Stimulated activated CD8-positive, alpha-beta memory T cell treated with anti-CD3 and anti-CD28 coated beads, Interleukin-7, amount 100 ng/mL, for 4 hours (primary cell): ENCODE data around the gene SLC27A5.

Experiments
- DNase-seq, 2 donors: peaks; one replicate each; pipeline ENCODE4 v3.0.0-alpha.2; 2020; ENCODE audit warnings: low read depth in 2 of 2

The SLC27A5 gene, protein sequence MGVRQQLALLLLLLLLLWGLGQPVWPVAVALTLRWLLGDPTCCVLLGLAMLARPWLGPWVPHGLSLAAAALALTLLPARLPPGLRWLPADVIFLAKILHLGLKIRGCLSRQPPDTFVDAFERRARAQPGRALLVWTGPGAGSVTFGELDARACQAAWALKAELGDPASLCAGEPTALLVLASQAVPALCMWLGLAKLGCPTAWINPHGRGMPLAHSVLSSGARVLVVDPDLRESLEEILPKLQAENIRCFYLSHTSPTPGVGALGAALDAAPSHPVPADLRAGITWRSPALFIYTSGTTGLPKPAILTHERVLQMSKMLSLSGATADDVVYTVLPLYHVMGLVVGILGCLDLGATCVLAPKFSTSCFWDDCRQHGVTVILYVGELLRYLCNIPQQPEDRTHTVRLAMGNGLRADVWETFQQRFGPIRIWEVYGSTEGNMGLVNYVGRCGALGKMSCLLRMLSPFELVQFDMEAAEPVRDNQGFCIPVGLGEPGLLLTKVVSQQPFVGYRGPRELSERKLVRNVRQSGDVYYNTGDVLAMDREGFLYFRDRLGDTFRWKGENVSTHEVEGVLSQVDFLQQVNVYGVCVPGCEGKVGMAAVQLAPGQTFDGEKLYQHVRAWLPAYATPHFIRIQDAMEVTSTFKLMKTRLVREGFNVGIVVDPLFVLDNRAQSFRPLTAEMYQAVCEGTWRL

DNA sequence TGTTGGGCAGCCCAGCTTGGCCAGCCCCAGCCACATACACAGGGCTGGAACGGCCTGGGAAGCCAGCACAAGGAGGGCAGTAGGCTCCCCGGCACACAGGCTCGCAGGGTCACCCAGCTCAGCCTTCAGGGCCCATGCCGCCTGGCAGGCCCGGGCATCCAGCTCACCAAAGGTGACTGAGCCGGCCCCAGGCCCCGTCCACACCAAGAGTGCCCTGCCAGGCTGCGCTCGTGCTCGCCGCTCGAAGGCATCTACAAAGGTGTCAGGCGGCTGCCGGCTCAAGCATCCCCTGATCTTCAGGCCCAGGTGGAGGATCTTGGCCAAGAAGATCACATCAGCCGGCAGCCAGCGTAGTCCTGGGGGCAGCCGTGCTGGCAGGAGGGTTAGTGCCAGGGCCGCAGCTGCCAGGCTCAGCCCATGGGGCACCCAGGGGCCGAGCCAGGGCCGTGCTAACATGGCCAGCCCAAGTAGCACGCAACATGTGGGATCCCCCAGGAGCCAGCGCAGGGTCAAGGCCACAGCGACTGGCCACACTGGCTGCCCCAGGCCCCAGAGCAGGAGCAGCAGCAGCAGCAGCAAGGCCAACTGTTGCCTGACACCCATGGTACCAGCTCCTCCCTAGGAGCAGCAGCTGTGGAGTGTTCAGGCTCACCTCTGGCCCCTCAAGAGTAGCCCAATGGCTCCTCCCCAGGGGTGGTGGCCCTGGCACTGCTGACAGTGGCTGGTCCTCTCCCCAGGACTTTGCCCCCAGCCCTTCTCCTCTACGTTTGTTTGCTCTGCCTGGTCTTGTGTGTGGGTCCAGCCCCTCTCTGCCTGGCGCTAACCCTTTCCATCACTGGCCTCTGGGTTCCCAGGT, at the start of gene SLC27A5:
Gene SLC27A5, minus strand, starts transcription at position 640 of the 856 bp plus-strand sequence. Its CDS starts 37 bp downstream, at position 603.
- no peak for DNase-seq

DNA sequence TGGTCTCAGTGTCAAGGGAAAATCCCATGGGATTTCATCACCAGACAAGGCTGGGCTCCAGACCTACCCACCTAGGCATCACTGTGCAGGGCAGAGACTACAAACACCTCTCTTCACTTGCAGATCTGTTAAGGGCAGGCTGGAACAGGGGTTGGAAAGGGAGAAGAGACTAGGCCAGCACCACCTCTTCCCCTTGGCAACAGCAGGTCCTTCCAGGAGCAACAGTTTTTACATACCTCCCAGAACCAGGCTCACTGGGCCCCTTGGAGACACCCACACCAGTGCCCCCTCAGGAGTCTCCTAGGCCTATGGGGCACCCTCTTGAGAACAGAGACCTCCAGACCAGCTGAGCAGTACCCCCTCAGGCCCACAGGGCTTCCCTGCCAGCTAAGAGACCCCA, 49.1 kb upstream of the SLC27A5 start:
- no peak for DNase-seq

DNA sequence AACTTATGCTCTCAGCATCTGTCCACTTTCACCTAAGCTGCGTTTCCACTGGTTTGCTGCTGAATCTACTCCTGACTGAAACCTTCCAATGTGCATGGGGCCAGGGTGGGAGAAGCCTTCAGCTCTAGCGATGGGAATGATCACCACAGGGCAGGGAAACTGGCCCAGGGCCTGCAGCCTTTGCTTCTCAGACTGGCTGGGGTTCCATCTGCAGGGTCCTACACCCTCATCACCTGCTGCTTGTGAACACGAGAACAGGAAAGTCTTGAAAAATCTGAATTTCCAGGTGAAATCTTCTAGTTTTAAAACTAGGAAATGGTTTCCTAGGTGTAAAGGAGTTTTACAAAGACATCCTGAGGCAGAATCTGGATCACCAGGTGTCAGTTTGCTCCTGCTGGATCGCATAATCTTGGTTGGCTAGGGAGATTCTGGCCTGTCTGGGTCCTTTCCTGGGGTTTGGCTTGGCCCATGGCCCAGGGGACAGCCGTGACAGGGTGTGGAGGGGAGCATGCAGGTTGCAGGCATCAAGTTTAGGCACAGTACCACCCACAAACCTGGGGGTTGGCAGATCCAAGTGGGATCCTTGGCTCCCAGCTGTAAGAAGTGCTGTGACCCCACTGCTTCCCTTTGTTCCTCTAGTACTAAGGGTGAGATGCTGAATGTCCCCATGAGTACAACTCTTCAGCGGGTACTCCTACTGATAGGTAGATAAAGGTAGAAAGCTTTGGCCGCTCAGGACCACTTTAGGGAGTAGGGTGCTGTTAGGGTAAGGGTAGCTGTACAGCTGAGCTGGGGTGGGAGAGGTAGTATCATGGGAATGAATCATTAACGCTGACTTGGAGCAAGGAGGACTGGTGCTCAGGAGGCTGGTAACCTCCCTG, 48.5 kb upstream of the SLC27A5 start:
- DNase-seq = no peak

DNA sequence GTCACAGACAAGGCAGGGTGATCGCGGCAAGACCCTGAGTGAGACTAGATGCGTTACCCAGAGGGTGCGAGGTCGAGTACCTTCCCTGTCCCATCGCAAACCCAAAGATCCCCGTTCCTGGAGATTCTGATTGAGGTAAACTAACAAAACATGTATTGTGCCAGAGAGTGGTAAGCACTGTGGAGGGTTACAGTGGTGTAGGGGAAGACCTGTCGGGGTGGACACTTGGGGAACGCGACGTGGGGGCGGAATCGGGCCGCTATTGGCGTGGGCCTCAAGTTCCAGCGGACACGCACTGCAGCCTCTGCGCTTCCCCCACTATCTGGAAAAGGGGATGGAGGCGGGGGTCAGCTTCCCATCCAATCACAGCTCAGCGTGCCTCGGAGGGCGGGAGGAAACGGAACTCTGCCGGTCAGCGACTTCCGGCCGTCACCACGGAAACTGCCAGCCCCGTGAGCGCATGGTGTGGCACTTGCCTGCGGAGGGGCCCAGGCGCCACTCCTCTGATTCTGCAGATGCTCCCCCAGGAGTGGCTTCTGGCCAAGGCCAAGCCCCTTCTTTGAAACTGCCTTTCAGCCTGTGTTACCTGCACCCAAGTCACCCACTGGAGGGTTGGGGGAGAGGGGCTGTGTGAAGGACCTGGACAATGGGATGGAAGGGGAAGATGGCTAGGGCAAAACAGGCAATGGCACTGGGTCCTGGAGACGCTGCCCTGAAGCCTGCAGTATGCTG, 47.6 kb upstream of the SLC27A5 start:
- peak; percentile 48 to 60 for DNase-seq

DNA sequence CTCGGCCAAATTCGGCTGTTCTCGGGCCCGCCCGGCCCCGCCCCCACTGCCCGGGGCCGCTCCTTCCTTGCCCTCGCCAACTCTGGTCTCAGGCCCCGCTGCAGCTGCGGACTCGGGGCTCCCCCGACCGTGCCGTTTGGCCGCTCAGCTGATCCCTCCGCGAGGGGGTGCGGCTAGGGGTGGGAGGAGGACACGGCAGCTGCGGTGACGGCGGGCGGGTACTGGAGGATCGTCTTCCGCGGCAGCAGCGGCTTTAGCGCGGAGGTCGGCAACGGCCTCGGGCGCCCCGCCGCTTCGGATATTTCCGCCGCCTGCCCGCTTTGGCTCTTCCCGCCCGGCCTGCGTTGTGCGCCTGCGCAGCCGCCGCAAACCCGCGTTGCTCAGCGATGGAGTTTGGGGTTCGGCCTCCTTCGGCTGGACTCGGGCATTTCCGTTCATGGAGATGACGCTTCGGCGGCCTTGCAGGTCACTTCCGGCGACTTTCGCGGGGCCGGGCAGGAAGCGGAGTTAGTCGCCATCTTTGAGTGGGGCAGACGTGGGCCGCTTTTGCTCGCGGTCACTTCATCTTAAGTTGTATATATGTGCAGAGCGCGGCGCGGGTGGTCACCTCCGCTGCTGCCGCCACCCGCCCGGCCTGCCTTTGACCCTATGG, 47.0 kb upstream of the SLC27A5 start:
- DNase-seq = peak; percentile 97 to 99

DNA sequence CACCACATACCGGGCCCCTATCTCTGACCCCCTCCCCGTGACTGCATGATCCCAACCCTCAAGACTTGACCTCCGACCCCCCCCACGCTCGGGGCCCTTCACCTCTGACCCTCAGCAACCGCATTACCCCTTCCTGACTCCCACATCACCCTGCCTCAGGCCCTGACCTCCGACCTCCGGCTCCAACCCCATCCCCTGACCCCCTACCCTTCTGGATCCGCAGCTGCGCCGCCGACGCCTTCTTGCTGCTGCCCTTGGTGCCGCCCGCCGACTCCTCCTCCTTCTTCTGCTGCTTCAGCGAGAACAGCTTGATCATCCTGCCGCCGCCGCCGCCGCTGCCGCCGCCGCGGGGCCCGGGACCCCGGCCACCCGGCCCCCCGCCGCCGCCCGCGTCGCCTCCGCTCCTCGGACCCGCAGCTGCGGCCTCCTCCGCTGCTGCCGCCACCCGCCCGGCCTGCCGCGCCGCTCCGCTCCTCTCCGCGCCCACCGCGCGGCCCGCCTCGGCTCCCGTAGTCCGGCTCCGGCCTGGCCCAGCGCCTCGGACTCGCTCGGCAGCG, 46.4 kb upstream of the SLC27A5 start, which contains the start of gene UBE2M:
Gene UBE2M, minus strand, starts transcription at position 546 of the 557 bp plus-strand sequence. Its CDS starts 230 bp downstream, at position 316.
- DNase-seq = peak in 1 of 2 donors; percentile 53

DNA sequence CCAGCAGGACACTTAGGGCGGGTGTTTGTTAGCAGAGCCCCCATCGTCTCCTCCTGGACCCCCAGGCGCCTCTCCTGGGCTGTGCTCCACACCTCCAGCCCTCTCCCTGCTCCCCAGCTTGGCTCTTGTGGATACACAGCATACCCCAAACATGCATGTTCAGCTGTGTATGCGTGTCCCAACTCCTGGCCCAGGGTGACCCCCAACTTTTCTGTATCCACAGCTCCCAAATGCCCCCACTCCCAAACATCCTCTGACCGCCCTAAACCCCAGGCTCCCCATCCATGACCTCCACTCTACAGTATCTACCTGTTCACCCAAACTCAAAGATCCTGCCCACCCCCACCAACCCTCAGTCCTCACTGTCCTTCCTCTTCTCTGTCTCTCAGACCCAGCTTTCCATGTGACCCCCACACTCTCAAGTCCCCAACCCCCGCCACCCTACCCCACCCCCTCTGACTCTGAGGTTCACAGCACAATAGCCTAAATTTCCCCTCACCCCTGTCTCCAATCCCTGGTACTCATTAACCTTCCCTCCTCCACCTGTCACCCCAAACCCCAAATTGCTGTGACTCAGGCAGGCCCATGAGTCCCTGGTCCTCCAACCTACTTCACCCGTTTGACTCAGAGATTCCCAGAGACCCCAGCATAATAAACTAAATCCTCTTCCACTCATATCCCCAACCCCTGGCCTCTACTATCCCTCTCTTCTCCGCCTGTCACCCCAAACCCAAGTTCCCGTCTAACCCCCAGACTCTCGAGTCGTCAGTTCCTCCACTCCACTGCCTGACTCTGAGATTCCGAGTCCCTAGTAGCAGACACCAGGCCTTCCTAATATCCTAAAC, 45.7 kb upstream of the SLC27A5 start:
- DNase-seq = no peak

DNA sequence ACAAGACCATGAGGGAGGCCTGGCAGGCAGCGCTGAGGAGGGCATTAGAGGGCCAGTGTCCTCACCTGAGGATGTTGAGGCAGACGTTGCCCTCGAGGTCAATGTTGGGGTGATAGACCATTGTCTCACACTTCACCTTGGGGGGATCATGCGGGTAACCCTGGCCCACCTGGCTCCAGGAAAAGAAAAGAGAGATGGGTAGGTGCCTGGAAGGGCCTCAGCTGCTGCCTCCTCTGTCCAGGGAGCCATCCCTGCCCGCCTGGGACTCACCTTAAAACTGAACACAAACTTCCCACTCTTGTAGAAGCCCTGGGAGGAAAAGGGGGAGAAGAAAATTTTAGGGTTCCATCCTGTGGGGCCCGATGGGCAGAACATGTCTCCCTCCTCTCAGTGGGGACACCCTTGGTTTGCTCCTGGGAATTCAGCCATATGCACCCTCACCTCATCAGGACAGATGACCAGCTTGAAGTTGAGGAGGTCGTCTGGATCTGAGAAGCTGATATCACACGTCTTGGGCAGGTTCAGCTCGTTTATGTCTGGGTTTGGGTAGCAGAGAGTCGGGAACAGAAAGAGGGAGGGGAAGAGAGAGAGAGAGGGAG, 44.9 kb upstream of the SLC27A5 start:
- DNase-seq = no peak

DNA sequence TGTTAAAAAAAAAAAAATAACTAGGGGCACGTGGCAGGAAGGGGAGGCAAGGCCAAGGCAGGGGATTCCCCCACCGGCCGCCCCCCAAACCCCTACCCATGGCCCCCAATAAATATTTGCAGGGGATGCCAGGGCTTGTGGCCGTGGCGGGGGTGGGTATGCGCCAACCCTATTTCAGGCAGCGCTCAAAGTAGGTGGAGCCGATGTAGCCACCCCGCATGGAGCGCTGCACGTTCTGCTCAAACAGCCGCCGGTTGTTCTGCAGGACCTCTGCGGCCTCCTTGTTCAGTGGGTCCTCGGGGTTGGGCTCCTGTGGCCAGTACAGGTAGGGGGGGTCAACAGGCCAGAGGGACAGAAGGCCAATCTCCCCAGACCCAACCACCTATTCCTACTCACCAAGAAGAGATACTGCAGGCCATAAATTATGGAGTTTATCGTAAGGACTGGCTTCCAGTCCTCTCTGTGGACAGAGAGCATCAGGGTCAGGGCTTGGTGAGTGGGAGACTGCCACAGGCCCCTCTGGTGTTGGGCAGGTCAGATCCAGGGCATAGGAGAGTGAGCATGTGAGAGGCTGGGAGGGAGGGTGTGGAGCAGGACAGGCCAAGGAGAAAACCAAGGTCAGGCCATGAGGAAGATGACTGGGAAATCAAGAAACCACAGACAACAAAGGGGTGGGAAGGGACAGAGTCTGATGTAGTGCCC, 44.3 kb upstream of the SLC27A5 start:
- DNase-seq = no peak

DNA sequence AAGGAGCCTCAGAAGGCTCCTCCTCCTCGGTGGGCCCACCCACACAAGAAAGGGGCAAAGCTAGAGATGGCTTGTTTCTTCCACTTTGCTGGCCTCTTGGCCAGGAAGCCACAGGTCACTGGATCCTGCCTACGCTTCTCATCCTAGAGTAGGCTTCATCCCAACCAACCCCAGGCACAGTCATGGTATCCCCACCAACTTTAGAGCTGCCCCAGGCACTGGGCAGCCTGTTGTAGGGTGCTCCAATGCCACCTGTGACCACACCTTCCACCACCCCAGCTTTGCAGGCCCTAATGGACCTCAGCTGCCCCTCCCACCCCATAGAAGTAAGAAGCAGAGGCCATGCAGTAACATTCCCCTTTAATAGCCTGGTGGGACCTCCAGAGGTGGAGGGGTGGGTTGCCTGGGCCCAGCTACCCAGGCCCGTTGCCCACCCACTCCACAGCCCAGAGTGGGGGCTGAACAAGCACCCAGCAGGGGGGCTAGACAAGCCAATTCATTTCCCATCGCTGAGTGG, 43.6 kb upstream of the SLC27A5 start:
- DNase-seq = no peak

DNA sequence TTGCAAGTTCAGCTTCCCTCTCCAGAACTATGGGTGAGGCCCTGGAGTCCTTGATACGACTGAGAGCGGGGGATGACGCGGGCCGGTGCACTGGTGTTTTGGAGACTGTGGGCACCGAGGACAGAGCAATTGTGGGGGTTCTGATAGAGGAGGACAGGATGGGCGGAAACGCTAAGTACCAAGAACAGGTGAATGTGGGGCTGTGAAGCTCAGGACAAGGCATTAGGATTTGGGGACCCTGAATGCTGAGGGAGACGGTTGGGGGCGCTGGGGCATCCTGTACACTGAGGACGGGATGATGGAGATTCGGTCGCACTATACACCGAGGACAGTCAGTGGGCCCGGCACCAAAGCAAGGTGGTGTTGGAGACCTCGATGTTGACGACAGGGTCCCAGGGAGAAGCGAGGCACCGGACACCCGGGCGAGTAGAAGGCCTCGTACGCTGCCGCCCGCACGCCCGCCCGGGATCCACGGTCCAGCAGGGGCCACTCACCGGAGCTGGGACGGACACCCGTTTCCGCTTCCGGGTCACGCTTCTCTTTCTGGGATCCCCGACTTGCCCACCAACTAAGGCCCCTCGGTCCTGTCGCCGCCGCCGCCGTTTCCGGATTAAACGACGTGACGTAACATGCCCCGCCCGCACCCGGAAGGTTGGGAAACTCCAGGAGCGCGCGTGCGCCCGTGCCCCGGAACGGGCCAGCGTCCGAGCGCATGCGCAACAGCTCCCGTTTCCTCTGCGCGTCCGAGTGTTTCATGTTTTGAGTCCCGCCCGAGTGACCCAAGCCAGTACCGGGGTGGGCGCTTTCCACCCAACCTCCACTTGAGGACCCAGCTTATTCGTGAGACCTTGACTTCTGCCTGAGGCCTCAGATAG, 42.9 kb upstream of the SLC27A5 start, which contains the start of gene CHMP2A:
Gene CHMP2A, minus strand, starts transcription at position 612 of the 875 bp plus-strand sequence. CDS start 893 bp downstream, outside the sequence.
- DNase-seq = peak; percentile 96

DNA sequence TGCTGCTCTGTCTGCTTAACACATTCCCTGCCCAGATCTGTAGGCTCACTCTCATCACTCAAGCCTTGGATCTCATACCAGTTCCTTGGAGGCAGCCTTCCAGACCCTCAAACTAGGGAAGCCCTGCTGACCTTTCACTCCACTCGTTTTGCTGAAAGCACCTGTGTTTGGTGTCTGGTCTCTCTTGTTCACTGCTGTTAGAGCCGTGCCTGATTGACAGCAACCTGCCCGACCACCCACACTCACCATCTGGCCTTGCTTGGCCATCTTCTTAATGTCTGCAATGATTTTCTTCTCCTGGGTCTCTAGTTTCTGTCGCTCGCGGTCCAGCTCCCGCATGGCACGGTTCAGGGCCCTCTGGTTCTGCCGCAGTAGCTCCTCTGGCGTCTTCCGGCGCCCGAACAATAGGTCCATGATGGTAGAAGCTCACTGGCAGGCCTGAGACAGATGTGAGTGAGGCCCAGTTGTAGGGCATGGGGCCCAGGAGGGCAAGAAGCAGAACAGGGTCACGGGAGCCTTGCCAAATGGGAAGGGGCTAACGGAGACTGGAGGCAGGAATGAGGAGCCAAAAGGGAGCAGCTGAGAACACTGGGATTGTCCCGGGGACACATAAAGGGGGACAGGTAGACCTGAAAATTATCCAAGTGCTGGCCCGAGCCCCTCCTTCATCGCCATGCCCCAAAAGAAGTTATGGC, 42.2 kb upstream of the SLC27A5 start:
- DNase-seq = no peak

DNA sequence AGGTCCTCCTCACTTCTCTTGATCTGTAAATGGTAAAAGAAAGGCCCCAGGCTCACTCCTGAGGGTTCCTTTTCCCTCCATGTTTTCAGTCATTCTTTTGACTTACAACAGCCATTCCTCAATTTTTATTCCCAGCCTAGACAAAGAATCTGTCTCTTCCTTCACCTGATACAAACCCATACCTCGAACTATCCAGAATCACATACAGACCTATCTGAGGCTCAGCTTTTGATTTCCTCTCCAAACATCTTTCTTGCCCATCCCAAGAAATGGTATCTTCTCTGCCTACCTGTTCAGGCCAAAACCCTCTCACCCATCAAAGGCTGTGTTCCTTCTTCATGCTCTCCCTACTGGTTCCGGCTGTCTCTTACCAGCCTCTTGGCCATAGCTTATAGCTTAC, 40.9 kb upstream of the SLC27A5 start:
- no peak for DNase-seq

DNA sequence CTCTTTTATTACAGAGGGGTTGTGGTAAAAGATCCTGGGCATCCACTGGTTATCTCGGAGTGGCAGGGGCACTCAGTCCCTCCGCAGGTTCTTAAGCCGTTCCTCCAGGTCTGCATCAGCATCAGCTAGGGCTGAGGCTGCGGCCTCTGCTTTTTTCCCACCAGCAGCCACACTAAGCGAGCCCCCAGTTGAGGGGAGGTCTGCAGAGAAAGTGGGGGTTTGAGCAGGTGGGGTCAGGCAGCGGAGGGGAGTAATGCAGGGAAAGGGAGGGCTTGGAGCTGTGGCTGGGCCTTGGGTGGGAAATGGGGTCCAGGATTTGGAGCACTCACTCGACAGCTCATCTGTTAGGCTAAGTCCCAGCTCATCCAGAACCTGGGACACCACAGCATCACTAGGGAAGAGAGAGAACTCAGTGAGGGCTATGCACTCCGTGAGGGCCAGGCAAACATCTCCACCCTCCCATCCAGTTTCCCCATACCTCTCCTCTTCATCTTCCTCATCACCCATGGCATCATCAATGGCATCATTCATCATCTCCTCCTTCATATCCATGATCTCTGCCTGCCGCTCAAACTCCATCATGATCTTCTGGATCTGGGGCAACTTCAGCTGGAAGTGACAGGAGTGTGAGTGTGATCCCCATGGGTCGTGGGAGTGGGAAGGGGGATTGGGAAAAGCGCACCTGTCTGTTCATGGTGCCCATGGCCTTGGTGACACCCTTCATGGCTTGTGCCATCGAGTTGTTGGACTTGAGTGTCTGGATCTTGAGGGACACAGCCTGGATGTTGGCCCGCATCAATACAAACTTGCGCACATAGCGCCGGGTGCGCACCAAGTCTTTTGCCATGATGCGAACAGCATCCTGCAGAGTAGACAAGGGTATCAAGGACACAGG, 40.0 kb upstream of the SLC27A5 start:
- no peak for DNase-seq

DNA sequence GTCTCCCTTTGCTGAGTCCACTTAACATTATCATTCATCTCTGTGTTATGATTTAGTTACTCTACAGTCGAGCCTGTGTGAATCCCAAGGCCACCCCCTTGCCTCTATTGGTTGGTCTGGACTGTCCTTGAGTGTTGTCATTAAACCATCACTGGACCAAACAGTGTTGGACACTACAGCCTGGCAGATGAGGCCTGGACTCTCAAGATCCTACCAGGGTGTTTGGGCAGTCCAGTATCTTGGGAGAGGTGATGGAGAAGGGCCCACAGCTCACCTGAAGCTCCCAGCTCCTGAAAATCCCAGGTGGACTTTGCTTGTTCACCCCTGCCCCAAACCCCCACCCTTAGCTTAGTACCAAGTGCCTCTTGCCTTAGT, 39.3 kb upstream of the SLC27A5 start:
- DNase-seq = no peak
